Fibroblast of upper back skin (primary cell): ENCODE results near the gene GAS2L1.

Experiments
- DNase-seq: peaks from one replicate; pipeline ENCODE4 v3.0.0-alpha.2; 2013

Gene GAS2L1

GRCh38 chr22:29328566-29329500, 22.4 kb downstream of the GAS2L1 start:
- no peak for DNase-seq

- DNase-seq: no peak
Observed at GRCh38 chr22:29329581-29329980, 23.1 kb downstream of the GAS2L1 start.

GRCh38 chr22:29330291-29330690, 23.8 kb downstream of the GAS2L1 start:
- no peak for DNase-seq

- DNase-seq: peak; percentile 77
Observed at GRCh38 chr22:29330753-29331152, 24.3 kb downstream of the GAS2L1 start.

- DNase-seq: peak; percentile 15
Observed at GRCh38 chr22:29331213-29331612, 24.8 kb downstream of the GAS2L1 start.

GRCh38 chr22:29331658-29332300, 25.3 kb downstream of the GAS2L1 start:
- DNase-seq: no peak

- DNase-seq: no peak
Observed at GRCh38 chr22:29332886-29333496, 26.5 kb downstream of the GAS2L1 start.

GRCh38 chr22:29334148-29334547, 27.7 kb downstream of the GAS2L1 start:
- DNase-seq: no peak

- DNase-seq: no peak
Observed at GRCh38 chr22:29334696-29335344, 28.4 kb downstream of the GAS2L1 start.

GRCh38 chr22:29335656-29336055, 29.2 kb downstream of the GAS2L1 start:
- no peak for DNase-seq

GRCh38 chr22:29336751-29337490, 30.5 kb downstream of the GAS2L1 start:
- no peak for DNase-seq

- no peak for DNase-seq
Observed at GRCh38 chr22:29337631-29338284, 31.3 kb downstream of the GAS2L1 start.

GRCh38 chr22:29338398-29338797, 31.9 kb downstream of the GAS2L1 start:
- no peak for DNase-seq

GRCh38 chr22:29339381-29340235, 33.2 kb downstream of the GAS2L1 start:
- no peak for DNase-seq

- DNase-seq: no peak
Observed at GRCh38 chr22:29340566-29340965, 34.1 kb downstream of the GAS2L1 start.

GRCh38 chr22:29341056-29341848, 34.8 kb downstream of the GAS2L1 start:
- no peak for DNase-seq

- DNase-seq: no peak
Observed at GRCh38 chr22:29341849-29342127, 35.3 kb downstream of the GAS2L1 start.

- DNase-seq: no peak
Observed at GRCh38 chr22:29342177-29342576, 35.7 kb downstream of the GAS2L1 start.

- DNase-seq: no peak
Observed at GRCh38 chr22:29342577-29343312, 36.3 kb downstream of the GAS2L1 start.
